NCI-H128 (cell line): ENCODE results near the gene VSIR.
A peak's percentile ranks its signal among the peaks of the same experiment; 100 is the strongest.

ENCODE experiments used
- DNase-seq: peaks from one replicate; lab custom pipeline; 2025; ENCODE audit not compliant: unreplicated experiment; lab: John Stamatoyannopoulos, UW

Gene VSIR

DNA sequence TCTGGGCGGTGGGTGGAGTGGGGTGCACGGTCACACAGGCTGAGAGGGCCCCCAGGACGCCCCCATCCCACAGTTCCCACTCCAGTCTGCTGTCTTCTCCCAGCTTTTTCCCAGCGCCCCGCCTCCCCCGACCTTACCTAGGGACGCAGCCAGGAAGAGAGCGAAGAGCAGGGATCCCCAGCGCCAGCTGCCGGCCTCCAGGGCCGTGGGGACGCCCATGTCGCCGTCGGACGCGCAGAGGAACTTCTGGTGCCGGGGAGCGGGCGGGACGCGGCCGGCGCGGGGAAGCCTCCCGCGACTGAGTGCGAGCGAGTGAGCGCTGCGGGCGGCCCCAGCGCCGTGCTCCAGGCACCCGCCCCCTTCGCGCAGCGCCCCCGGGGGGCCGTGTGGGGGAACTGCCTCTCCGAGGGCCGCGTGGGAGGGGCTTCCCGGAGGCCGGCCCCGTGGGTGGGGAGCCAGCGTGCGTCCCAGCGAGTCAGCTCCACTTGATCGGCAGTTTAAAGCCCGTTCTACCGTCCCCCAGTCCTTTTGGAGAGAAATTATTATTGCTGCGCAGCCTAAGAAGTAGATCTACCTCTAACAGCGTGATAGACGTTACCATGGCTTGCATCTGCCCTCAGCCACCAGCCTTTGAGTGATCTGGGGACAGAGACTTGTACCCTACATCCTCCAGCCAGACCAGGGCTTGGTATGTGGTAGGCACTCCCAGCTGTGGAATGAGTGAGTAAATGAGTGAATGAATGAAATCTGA, at the start of gene VSIR:
TSS of gene VSIR (minus strand) at position 300 of the 751 bp plus-strand sequence. CDS start at position 219, 81 bp downstream.
- DNase-seq, result peak; percentile 45

DNA sequence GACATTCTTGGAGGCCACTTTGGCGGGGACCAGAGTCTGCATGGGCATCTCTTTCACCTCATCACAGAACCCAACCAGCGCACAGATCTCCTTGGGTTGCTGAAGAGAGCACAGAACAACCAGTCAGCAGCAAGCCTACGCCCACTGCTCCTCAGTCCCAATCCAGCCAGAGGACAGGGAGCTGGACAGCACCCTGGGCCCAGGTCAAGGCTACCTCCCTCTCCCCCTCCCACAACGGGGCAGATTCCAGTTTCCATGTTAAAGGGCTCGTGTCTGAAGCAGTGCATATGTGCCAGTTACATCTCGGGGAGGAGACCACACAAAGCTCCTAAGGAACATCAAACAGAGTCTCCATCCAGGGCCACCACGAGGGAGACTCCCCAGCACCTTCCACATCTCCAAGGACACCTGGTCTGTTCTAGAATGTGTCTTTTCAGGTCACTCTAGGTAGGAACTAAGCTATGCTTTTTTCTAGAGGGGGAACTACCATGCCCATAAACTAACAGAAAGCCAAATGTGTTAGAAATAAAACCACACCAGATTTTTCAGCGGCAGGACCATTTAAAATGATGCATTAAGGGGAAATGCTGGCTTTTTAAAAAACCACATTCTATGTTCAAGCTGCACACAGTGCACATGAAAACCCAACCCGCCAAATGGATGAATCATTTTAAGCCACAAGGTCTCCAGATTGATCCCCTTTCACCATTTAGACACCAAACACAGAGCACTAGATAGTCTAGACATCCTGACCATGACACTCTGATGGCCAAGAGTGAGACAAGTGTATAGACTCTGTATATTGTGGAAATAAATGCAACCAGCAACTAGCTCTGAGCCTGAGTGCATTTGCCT, 48.8 kb upstream of the VSIR start:
- DNase-seq, result no peak

DNA sequence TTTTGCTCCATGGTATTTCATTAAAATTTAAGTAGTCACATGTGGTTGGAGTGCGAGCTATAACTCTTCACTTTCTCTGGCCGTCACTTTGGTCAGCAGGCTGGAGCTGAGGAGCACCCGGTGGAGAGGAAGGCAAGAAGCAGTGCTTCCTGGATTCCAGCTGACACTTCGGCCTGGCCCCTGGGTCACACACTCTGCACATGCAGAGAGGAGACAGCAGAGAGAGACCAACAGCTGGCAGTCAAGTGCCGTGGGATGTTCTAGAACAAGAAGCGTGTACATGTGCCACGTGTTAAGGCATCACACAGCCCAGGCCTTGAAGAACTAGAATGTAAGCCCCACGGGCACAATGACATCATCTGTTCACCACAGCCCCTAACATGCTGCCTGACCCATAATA, 47.6 kb upstream of the VSIR start:
- DNase-seq, result no peak

DNA sequence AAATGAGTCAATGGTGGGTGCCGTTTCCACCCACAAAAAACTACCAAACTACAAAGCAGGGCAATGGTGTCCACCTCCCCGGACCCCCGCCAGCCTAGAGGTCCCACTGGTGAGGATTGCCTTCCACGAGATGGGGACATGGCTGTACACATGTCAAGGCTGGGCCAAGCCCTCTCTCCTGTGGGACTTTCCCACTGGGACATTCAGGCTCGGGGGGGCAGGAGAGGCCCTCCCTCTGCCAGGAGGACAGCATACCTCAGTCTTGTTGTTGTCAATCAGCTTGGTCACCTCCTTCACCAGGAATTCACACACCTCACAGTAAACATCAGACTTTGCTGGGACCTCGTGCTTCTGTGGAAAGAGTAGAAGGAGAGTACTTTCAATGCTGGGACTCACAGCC, 46.7 kb upstream of the VSIR start:
- no peak for DNase-seq

DNA sequence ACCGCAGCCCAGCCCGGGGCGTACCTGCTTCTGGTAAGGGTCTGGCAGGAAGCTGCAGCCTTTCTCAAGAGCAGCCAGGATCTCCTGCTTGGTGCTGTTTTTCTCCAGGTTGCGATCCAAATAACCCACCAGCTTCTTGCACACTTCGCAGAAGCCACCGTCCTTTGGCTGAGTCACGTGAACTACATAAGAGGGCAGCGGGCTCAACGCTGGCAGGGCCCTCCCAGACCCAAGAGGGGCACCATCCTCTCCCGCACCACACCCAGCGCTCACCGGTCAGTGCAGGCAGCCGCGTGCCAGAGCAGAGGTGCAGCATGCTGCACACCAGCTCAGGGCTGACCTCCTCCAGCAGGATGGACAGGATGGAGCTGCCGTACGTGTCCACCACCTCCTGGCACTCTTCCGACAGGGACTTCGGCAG, 46.1 kb upstream of the VSIR start:
- no peak for DNase-seq

DNA sequence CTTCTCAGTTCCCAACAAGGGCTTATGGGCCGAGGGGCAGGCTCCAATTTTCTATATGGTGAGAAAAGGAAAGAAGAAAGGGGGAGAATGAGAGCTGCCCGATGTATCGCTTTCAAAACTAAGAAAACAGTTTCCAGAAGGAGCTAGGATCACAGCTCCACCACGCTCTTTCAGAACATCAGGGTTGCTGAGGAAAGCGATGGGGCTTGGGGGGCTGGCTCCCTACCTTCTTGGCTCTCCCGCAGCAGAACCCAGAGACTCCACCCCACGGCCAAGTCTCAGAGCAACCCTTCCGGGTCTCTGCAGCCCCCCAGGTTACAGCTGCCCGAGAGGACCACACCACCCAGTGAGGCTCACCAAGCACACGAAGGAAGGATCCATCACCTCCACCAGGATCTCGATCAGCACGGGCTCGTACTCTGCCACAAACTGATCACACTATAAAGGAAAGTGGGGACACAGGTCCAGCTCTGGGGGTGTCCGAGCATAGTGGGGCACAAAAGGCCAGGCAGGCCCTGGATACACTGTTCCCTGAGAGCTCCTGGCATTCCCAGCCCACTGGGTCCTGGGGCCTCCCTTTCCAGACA, 45.4 kb upstream of the VSIR start:
- no peak for DNase-seq

DNA sequence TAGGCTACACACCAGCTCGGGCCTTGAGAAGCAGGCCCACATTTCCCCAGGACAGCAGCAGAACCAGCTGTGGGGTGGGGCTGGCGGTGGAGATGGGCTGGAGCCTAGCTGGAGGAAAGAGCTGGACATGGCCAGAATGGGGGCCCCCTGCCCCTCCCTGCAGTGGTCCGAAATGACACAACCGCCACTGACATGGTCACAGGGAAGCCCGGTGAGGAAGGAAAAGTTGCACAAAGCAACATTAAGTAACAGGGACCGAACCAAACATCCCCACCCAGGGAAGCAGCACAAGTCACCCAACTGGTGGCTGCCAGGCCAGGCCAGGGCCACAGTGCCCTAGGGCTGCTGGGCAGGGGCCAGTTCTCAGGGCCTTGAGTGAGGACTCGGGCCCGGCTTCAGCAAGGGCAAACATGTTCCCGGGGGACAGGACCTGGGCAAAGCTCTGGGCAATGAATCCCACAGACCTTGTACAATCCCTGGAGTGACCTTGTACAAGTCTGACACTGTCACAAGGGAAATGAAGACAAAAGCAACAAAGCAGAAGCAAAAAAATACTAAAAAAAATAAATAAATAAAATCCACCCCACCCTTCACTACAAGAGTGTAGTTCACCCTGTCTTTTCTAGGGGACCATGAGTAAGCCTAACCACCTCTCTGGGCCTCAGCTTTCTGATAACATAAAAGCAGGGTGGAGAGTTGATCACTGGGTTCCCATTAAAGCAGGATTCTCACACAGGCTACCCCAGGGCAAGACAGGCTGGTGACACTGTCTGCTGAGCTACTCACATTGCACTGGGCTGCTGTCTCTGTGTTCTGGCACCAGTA, 44.7 kb upstream of the VSIR start:
- no peak for DNase-seq

DNA sequence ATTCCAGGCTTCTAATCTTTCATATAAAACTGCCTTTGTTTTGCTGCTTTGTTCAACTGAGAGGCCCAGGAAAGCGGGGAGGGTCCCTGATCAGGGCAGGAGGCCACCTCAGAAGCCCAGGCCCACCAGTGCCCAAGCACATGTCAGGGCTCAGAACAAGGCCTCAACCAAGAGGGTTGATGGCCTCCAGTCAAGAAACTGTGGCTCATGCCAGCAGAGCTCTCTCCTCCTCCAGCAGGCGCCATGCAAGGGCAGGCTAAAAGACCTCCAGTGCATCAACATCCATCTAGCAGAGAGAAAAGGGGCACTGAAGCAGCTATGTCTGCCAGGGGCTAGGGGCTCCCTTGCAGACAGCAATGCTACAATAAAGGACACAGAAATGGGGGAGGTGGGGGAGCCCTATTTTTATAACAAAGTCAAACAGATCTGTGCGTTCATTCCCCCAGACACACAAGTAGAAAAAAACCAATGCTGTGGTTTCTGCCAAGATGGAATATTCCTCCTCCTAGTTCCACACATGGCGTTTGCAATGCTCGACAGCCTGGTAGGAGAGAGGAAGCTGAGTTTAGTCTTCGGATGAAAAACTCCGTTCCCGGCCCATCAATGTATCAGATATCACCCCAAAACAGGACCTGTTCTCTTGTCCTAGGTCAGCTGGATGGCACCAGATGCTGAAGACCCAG, 43.8 kb upstream of the VSIR start:
- DNase-seq, result no peak

DNA sequence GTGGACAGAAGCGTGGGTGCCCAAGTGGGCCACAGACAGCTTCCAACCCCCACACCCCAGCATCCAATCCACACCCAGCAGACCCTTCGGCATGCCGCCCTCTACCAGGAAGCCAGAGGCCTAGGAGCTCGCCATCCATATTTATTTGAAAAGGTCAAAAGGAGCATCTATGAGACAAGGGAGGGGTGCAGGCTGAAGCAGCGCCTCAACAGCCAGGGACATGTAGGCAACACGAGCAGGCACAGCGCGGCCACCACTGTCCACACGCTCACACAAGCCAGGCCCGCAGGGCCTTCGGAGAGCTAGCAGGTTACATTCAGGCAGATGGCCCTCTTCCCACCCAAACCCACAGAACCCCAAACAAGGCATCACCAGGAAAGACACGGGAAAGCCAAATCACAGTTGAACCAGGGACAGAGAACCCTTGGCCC, 43.1 kb upstream of the VSIR start:
- no peak for DNase-seq

DNA sequence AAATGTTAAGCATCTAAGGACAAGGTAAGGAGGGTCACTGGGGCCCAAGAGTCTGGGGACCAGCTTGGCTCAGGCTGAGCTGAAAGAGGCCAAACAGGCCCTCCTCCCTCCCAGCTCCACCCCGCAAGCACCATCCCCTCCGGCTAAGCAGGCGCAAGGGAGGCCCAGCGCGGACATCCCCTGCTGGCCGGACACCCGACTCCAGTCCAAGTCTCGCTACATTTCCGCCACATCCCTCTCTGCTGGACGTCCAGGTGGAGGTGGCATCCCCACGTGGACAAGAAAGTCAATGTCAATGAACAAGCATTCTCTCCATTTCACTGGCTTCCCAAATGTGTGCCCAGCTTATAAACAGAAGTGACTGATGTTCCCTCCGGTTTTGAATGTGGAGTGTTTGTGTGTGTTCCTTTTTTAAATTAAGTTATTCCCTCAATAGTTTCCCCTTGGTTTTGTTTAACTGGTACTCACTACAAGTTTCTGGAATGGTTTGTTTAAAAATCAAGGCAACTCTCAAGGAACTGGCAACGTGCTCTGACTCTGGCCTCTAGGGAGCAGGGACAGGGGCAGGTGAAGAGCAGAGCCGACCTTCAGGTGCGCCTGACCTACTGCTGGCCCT, 42.3 kb upstream of the VSIR start:
- no peak for DNase-seq

DNA sequence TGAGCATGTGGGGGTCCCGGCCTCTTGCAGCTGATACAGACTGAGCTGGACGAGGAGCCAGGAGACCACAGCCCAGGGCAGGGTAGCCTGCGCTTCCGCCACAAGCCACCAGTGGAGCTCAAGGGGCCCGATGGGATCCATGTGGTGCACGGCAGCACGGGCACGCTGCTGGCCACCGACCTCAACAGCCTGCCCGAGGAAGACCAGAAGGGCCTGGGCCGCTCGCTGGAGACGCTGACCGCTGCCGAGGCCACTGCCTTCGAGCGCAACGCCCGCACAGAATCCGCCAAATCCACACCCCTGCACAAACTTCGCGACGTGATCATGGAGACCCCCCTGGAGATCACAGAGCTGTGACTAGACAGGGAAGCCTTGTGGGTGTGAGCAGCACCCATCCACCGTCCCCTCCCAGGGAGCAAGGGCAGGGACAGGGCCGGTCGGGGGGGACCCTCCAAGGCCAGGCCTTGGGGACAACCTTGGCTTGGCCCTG, 41.6 kb upstream of the VSIR start:
- DNase-seq, result no peak

DNA sequence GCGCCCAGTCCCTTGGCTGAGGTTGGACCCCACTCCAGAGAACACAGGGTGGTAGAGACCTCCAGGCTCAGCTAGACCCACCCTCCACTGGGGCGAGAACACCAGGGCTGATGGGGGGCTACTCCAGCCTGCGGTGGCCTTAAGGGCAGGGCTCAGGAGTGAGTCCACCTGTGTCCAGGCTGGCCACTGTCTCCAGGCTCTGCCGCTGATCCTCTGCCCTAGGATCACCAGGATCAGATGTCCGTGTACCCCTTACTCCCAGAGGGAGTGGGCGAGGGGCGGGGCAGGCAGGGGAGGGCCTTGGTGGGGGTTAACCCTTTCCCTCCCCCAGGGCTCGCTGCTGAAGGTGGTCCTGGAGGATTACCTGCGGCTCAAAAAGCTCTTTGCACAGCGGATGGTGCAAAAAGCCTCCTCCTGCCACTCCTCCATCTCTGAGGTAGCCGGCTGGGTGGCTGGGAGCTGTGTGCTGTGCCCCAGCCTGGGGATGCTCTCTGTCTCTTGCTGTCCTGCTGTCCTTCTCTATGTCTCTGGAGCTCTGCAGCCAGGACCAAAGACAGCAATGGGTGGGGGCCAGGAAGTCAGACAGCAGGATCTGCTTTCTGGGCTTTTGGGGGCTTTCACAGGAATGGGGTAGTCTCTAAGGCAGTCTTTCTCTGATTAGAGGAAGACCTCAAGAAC, 39.7 kb upstream of the VSIR start:
- no peak for DNase-seq

DNA sequence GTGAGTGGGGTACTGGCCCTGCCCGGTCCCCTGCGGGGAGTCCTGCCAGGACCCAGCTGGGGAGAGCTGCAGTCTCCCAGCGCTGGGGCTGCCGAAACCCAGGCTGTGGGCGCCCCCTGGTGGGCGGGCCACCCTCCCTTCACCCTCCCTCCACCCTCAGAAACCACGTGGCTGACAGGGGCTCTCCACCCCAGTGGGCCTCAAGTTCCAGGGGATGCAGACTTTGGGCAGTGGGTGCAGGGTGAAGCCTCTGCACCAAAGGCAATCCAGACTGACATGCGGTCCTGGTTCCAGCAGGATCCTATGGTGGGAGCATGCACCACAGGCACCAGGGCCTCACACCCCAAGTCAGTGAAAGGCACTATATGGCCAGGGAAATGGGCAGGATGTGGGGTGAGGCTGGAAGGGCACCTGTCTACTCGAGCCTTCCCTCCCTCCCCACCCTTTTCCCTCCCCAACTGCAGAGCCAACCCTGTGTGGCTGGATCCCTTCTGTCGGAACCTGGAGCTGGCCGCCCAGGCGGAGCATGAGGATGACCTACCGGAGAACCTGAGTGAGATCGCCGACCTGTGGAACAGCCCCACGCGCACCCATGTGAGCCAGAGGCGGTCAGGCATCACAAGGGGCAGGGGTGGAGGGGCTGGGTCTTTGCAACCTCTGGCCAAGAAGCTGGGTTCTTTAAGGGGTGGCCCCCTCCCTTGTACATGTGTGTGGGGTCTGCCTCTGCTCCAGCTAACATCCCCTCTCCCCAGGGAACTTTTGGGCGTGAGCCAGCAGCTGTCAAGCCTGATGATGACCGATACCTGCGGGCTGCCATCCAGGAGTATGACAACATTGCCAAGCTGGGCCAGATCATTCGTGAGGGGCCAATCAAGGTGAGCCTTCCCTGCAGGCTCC, 38.9 kb upstream of the VSIR start:
- no peak for DNase-seq

DNA sequence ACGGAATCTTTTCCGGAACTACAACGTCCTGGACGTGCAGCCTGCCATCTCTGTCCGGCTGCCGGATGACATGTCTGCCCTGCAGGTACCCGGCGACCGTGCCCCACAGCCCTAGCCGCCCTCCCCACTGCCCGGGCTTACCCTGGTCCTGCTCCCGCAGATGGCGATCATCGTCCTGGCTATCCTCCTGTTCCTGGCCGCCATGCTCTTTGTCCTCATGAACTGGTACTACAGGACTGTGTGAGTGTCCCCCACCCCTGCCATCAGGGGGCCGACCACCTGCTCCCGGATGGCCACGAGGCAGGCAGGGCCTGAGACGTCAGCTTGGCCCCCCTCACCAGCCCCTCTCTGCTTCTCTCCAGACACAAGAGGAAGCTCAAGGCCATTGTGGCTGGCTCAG, 38.0 kb upstream of the VSIR start:
- DNase-seq, result no peak

DNA sequence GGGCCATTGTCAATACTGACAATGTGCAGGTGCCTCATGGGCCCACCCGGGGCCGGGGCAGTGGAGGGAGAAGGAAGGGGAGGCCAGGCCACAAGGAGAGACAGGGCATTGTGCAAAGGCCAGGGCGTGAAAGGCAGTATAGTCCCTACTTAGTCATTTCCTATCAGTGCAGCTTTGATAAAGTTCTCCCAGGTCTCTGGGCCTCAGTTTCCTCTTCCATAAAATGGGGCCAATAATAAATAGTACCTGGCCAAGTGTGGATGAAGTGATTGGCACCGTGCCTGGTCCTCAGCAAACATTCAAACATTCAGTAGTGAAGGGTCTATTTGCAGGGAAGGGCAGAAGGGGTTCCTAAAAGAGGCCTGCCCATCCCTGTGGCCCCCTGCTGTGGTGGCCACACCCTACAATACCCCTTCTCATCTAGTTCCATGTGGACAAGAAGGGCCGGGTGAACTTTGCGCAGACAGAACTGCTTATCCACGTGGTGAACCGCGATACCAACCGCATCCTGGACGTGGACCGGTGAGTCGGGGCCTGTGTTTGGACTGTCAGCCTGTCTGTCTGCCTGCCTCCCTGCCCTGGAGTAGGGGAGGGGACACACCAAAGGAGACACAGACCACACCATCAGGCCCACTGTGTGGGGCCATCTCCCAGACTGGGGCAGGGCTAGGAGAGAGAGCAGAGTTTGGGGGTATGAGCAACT, 36.9 kb upstream of the VSIR start:
- no peak for DNase-seq

DNA sequence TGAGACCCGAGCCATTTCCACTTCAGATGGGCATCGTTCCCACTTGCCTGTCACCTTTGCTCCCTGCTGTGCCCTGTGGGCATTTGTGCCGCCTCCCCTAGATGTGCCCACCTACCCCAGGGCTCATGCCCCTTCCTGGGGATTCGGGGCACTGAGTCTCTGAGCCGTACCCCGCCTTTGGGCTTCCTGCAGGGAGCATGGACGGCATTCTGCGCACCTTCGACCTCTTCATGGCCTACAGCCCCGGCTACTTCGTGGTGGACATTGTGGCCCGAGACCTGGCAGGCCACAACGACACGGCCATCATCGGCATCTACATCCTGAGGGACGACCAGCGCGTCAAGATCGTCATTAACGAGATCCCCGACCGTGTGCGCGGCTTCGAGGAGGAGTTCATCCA, 36.3 kb upstream of the VSIR start:
- no peak for DNase-seq

DNA sequence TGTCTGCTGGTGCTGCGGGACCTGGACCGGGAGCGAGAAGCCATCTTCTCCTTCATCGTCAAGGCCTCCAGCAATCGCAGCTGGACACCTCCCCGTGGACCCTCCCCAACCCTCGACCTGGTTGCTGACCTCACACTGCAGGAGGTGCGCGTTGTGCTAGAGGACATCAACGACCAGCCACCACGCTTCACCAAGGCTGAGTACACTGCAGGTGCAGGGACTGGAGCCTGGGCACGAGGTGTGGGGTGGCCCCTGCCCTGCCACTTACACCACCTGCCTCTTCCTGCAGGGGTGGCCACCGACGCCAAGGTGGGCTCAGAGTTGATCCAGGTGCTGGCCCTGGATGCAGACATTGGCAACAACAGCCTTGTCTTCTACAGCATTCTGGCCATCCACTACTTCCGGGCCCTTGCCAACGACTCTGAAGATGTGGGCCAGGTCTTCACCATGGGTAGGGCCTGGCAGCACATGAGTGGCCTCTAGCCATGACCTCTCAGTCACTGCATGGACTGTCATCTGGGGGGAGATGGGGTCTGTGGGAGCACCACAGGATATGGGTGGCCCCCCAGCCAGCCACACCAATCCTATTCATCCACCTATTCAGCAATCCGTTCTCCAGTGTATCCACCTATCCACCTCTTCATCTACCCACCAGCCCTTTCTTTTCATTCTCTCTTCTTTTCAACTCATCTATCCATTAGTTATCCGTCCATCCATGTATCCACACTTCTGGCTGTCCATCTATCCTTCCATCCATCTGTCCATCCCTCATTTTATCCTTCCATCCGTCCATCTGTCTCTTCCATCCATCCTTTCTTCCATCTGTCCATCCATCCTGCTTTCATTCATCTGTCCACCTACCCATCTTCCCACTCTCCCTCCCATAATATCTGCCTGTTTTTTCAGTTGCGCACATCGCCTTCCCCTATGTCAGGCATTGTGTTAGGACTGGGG, 34.5 kb upstream of the VSIR start:
- DNase-seq, result no peak
